ENCODE measurements around the gene MAMSTR.

Gene MAMSTR

GRCh38 chr19:48755787-48756186 is 36.3 kb upstream of the MAMSTR start:
- Histone ChIP-seq H3K36me3 (ENCODE audit: control insufficient read depth, insufficient read depth, low read length) (peaks cover 4% of the 10 kb centered on the region; the same call in 1 of the 2 replicates), H3K27ac (ENCODE audit: low read length) (no peak overlapping the region)

GRCh38 chr19:48755084-48755641 is 35.6 kb upstream of the MAMSTR start, which contains the start of gene FGF21:
TSS of gene FGF21 (plus strand) at chr19:48755524. CDS start at chr19:48756237, 713 bp downstream.
- no peak for DNase-seq (ENCODE audit: low read depth, low spot score)
- Histone ChIP-seq H3K9me3 (ENCODE audit: control insufficient read depth, insufficient read depth, low read length) (no peaks in the 10 kb centered on the region), H3K4me1 (ENCODE audit: control insufficient read depth, insufficient read depth, low read length) (peaks cover 7% of the 10 kb centered on the region; the same call in 1 of the 2 replicates), H3K36me3 (ENCODE audit: control insufficient read depth, insufficient read depth, low read length) (peaks cover 10% of the 10 kb centered on the region), H3K4me3 (ENCODE audit: low read length) (no peak within 1 kb of the TSS), H3K27me3 (ENCODE audit: control insufficient read depth, insufficient read depth, low read length) (no peaks in the 10 kb centered on the region), H3K27ac (ENCODE audit: low read length) (no peak within 1 kb of the TSS)
- WGBS (ENCODE audit: insufficient coverage, insufficient read length), result no CpG with 5 or more reads among the region's 4 CpGs

More at GRCh38 chr19:48755787-48756186, 36.3 kb upstream of the MAMSTR start:
- Histone ChIP-seq H3K4me3 (ENCODE audit: low read length) (no peak overlapping the region), H3K4me1 (ENCODE audit: control insufficient read depth, insufficient read depth, low read length) (peaks cover 7% of the 10 kb centered on the region; the same call in 1 of the 2 replicates), H3K27me3 (ENCODE audit: control insufficient read depth, insufficient read depth, low read length) (no peaks in the 10 kb centered on the region), H3K9me3 (ENCODE audit: control insufficient read depth, insufficient read depth, low read length) (no peaks in the 10 kb centered on the region)
- DNase-seq (ENCODE audit: low read depth, low spot score), result no peak
- no CpG with 5 or more reads among the region's 5 CpGs for WGBS (ENCODE audit: insufficient coverage, insufficient read length)

- Histone ChIP-seq H3K36me3 (ENCODE audit: control insufficient read depth, insufficient read depth, low read length) (peaks cover 17% of the 10 kb centered on the region), H3K4me3 (ENCODE audit: low read length) (peak within 1 kb of the TSS; percentile 70; the same call in 1 of the 2 replicates), H3K27me3 (ENCODE audit: control insufficient read depth, insufficient read depth, low read length) (no peaks in the 10 kb centered on the region), H3K27ac (ENCODE audit: low read length) (no peak within 1 kb of the TSS), H3K4me1 (ENCODE audit: control insufficient read depth, insufficient read depth, low read length) (peaks cover 7% of the 10 kb centered on the region; the same call in 1 of the 2 replicates), H3K9me3 (ENCODE audit: control insufficient read depth, insufficient read depth, low read length) (no peaks in the 10 kb centered on the region)
- peak; percentile 88 for DNase-seq (ENCODE audit: low read depth, low spot score)
- WGBS (ENCODE audit: insufficient coverage, insufficient read length), result no CpG with 5 or more reads among the region's 73 CpGs
These were observed 33.2 kb upstream of the MAMSTR start, which contains the start of gene FUT1 for GRCh38 chr19:48752496-48753365. TSS of gene FUT1 (minus strand) at chr19:48752641. CDS start at chr19:48751281, 1,360 bp downstream.

DNA sequence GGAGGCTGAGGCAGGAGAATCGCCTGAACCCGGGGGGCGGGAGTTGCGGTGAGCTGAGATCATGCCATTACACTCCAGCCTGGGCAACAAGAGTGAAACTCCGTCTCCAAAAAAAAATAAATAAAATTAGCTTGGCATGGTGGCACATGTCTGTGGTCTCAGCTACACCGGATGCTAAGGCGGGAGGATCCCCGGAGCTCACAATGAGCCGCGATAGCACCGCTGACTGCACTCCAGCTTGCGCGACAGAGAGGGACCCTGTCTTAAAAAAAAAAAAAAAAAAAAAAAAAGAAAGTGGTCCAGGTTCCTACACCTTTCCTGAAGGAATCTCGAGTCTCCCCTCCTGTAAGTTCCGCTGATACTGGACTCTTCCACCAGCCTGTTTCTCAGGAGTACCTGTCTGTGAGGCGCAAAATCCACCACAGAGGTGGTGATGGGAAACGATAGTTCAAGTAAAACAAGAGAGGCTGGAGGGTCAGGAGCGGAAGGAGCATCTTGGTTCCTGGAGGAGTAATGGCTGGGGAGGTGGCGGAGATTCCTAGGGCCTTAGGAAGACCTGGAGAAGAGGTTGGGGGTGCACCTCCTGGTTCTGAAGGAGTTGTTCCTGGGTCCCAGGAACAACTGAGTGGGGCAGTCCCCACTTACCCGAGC is 32.4 kb upstream of the MAMSTR start:
- Histone ChIP-seq H3K36me3 (ENCODE audit: control insufficient read depth, insufficient read depth, low read length) (peaks cover 17% of the 10 kb centered on the region), H3K4me1 (ENCODE audit: control insufficient read depth, insufficient read depth, low read length) (peaks cover 7% of the 10 kb centered on the region; the same call in 1 of the 2 replicates), H3K27me3 (ENCODE audit: control insufficient read depth, insufficient read depth, low read length) (no peaks in the 10 kb centered on the region), H3K4me3 (ENCODE audit: low read length) (peak overlapping the region; percentile 70; the same call in 1 of the 2 replicates), H3K27ac (ENCODE audit: low read length) (no peak overlapping the region), H3K9me3 (ENCODE audit: control insufficient read depth, insufficient read depth, low read length) (no peaks in the 10 kb centered on the region)
- no CpG with 5 or more reads among the region's 20 CpGs for WGBS (ENCODE audit: insufficient coverage, insufficient read length)
- DNase-seq (ENCODE audit: low read depth, low spot score), result no peak

- H3K36me3 ChIP-seq (ENCODE audit: control insufficient read depth, insufficient read depth, low read length), result peaks cover 17% of the 10 kb centered on the region
- H3K27me3 ChIP-seq (ENCODE audit: control insufficient read depth, insufficient read depth, low read length), result no peaks in the 10 kb centered on the region
- no peak overlapping the region for H3K4me3 ChIP-seq (ENCODE audit: low read length)
- H3K27ac ChIP-seq (ENCODE audit: low read length), result no peak overlapping the region
- WGBS (ENCODE audit: insufficient coverage, insufficient read length), result no CpG with 5 or more reads among the region's 29 CpGs
- H3K4me1 ChIP-seq (ENCODE audit: control insufficient read depth, insufficient read depth, low read length), result peaks cover 5% of the 10 kb centered on the region; the same call in 1 of the 2 replicates
- no peak for DNase-seq (ENCODE audit: low read depth, low spot score)
- no peaks in the 10 kb centered on the region for H3K9me3 ChIP-seq (ENCODE audit: control insufficient read depth, insufficient read depth, low read length)
These were observed 31.4 kb upstream of the MAMSTR start for GRCh38 chr19:48750771-48751504.

DNA sequence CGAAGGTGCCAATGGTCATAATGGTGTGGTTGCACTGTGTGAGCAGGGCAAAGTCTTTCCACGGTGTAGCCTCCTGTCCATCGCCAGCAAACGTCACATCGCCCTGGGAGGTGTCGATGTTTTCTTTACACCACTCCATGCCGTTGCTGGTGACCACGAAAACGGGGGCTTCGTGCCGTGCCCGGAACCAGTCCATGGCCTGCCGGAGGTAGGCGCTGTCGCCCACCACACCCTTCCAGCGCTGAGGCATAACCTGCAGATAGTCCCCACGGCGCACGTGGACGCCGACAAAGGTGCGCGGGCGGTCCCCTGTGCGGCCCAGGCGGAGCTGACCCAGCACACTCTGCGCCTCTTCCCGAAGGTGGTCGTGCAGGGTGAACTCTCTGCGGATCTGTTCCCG is 30.8 kb upstream of the MAMSTR start:
- Histone ChIP-seq H3K4me1 (ENCODE audit: control insufficient read depth, insufficient read depth, low read length) (peaks cover 6% of the 10 kb centered on the region; the same call in 1 of the 2 replicates), H3K9me3 (ENCODE audit: control insufficient read depth, insufficient read depth, low read length) (no peaks in the 10 kb centered on the region), H3K27ac (ENCODE audit: low read length) (no peak overlapping the region), H3K4me3 (ENCODE audit: low read length) (no peak overlapping the region), H3K36me3 (ENCODE audit: control insufficient read depth, insufficient read depth, low read length) (peaks cover 17% of the 10 kb centered on the region), H3K27me3 (ENCODE audit: control insufficient read depth, insufficient read depth, low read length) (no peaks in the 10 kb centered on the region)
- DNase-seq (ENCODE audit: low read depth, low spot score), result no peak
- no CpG with 5 or more reads among the region's 31 CpGs for WGBS (ENCODE audit: insufficient coverage, insufficient read length)

DNA sequence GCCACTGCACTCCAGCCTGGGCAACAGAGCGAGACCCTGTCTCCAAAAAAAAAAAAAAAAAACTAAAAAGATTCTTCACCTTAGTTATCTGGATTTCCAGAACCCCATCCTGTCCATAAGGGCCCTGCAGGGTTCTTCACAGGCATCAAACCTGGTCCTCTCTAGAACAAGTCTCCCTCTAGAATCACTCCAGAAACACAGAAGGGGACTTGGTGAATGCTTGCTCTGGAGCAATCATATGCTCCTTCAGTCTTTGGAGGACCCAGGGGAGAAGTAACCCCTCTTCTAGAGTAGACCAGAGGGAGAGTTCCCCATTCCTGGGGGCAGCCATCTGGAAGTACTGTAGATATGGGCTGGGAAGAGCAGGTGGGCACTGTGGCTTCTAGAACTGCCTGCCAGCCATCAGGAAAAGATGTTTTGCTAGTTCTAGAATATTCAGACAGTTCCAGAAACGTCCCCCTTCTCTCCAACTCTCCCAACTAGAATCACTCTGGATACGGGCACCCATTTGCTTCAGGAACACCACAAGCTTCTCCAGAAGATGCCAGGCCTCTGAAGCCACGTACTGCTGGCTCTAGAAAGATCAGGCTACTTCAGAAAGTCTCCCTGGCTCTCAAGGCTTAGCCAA is 30.2 kb upstream of the MAMSTR start:
- no peak overlapping the region for H3K27ac ChIP-seq (ENCODE audit: low read length)
- no peak overlapping the region for H3K4me3 ChIP-seq (ENCODE audit: low read length)
- no peaks in the 10 kb centered on the region for H3K27me3 ChIP-seq (ENCODE audit: control insufficient read depth, insufficient read depth, low read length)
- H3K36me3 ChIP-seq (ENCODE audit: control insufficient read depth, insufficient read depth, low read length), result peaks cover 17% of the 10 kb centered on the region
- WGBS (ENCODE audit: insufficient coverage, insufficient read length), result no CpG with 5 or more reads among the region's 4 CpGs
- H3K9me3 ChIP-seq (ENCODE audit: control insufficient read depth, insufficient read depth, low read length), result no peaks in the 10 kb centered on the region
- peaks cover 3% of the 10 kb centered on the region; the same call in 1 of the 2 replicates for H3K4me1 ChIP-seq (ENCODE audit: control insufficient read depth, insufficient read depth, low read length)
- DNase-seq (ENCODE audit: low read depth, low spot score), result no peak

DNA sequence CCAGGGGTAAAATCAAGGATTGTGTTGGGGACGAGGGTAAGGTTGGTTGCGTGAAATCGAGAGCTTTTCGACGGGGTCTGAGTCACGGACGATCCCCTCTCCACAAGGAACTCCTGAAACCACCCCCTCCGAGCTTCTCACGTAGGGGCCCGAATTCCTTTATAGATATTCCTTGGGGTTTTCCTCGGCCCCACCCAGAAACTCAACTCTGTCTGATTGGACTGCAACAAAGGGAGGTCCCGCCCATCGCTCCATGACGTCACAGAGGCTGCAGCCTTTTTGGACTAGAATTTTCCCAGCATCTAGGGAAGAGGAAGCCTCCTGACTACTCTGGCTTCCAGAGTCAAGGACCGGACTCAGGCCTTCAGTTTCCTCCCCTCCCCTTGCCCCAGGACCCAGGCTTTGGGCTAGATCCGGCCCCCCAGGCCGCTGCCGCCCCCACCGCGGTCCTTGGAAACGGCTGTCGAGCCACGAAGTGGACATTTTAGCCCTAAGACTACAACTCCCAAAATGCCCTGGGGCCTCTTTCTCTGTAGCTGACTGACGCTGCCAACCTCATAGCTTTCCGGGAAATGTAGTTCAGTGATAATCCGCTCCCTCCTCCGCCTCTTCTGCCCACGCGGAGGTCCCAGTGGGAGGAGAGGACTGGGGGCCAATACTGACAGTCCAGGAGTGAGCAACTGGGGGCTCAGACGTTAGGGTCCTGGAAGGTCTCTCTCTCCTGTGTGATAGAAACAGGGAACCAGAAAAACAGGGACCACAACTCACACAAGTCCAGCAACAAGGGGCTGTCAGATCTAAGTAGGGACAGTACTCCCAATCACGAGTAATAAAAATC is 27.4 kb upstream of the MAMSTR start, which contains the start of gene IZUMO1:
Gene IZUMO1 (minus strand): TSS at position 172 of the 838 bp plus-strand sequence. CDS start 1,050 bp downstream, outside the sequence.
- Histone ChIP-seq H3K27ac (ENCODE audit: low read length) (no peak within 1 kb of the TSS), H3K4me1 (ENCODE audit: control insufficient read depth, insufficient read depth, low read length) (peaks cover 3% of the 10 kb centered on the region; the same call in 1 of the 2 replicates), H3K36me3 (ENCODE audit: control insufficient read depth, insufficient read depth, low read length) (peaks cover 17% of the 10 kb centered on the region), H3K4me3 (ENCODE audit: low read length) (peak within 1 kb of the TSS; percentile 50; the same call in 1 of the 2 replicates), H3K9me3 (ENCODE audit: control insufficient read depth, insufficient read depth, low read length) (no peaks in the 10 kb centered on the region), H3K27me3 (ENCODE audit: control insufficient read depth, insufficient read depth, low read length) (no peaks in the 10 kb centered on the region)
- no peak for DNase-seq (ENCODE audit: low read depth, low spot score)
- no CpG with 5 or more reads among the region's 31 CpGs for WGBS (ENCODE audit: insufficient coverage, insufficient read length)

DNA sequence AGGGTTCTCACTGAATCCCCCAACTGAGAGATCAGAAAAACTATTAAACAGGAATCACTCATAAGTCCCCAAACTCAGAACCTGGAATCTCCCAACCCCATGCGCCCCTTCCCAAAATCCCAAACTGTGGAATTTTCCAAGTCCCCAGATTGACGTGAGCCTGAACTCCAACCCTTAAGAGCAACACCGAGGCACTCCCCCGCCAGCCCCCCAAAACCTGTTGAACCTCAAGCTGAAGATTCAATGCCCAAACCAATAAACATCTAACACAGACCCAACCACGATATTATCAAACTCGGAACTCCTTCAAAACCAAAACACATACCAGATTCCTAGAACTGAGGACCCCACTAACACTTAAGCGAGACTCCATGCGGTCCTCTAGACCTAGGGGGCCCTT is 26.6 kb upstream of the MAMSTR start:
- no peak overlapping the region for H3K4me3 ChIP-seq (ENCODE audit: low read length)
- 100% methylated on average over 2 of the region's 8 CpGs for WGBS (ENCODE audit: insufficient coverage, insufficient read length)
- no peaks in the 10 kb centered on the region for H3K9me3 ChIP-seq (ENCODE audit: control insufficient read depth, insufficient read depth, low read length)
- DNase-seq (ENCODE audit: low read depth, low spot score), result no peak
- peaks cover 16% of the 10 kb centered on the region for H3K36me3 ChIP-seq (ENCODE audit: control insufficient read depth, insufficient read depth, low read length)
- peaks cover 8% of the 10 kb centered on the region; the same call in 1 of the 2 replicates for H3K4me1 ChIP-seq (ENCODE audit: control insufficient read depth, insufficient read depth, low read length)
- H3K27me3 ChIP-seq (ENCODE audit: control insufficient read depth, insufficient read depth, low read length), result no peaks in the 10 kb centered on the region
- H3K27ac ChIP-seq (ENCODE audit: low read length), result no peak overlapping the region
